WTC11 (cell line): Measurements from ENCODE around the gene TTC39B.

ENCODE experiments used
- CREB1 ChIP-seq: sonication (generic); formaldehyde crosslinking; IDR thresholded peaks from 2 replicates; pipeline ENCODE4 v1.8.0; 2023; ENCODE audit warnings: mild to moderate bottlenecking, missing genetic modification reagents
- MYBL2 ChIP-seq: sonication (generic); formaldehyde crosslinking; IDR thresholded peaks from 2 replicates; pipeline ENCODE4 v1.8.1; 2023; ENCODE audit warnings: mild to moderate bottlenecking, moderate library complexity, missing genetic modification reagents
- NFE2L1 ChIP-seq: sonication (generic); formaldehyde crosslinking; IDR thresholded peaks from 2 replicates; pipeline ENCODE4 v1.8.1; 2023; ENCODE audit warnings: missing genetic modification reagents
- NR3C1 ChIP-seq: sonication (generic); formaldehyde crosslinking; conservative IDR thresholded peaks from 2 replicates; pipeline ENCODE4 v1.8.1; 2023; ENCODE audit warnings: low read depth, mild to moderate bottlenecking, missing genetic modification reagents
- TF ChIP-seq, protein P1 (sequence below): fragments of 200-600 bp; IDR thresholded peaks from 2 replicates; pipeline ENCODE4 v1.8.0; 2022; ENCODE audit warnings: antibody characterized with exemption
- TF ChIP-seq, protein P2 (sequence below): sonication (generic); formaldehyde crosslinking; IDR thresholded peaks from 2 replicates; pipeline ENCODE4 v1.8.1; 2023; ENCODE audit warnings: mild to moderate bottlenecking, missing genetic modification reagents, moderate library complexity

DNA sequence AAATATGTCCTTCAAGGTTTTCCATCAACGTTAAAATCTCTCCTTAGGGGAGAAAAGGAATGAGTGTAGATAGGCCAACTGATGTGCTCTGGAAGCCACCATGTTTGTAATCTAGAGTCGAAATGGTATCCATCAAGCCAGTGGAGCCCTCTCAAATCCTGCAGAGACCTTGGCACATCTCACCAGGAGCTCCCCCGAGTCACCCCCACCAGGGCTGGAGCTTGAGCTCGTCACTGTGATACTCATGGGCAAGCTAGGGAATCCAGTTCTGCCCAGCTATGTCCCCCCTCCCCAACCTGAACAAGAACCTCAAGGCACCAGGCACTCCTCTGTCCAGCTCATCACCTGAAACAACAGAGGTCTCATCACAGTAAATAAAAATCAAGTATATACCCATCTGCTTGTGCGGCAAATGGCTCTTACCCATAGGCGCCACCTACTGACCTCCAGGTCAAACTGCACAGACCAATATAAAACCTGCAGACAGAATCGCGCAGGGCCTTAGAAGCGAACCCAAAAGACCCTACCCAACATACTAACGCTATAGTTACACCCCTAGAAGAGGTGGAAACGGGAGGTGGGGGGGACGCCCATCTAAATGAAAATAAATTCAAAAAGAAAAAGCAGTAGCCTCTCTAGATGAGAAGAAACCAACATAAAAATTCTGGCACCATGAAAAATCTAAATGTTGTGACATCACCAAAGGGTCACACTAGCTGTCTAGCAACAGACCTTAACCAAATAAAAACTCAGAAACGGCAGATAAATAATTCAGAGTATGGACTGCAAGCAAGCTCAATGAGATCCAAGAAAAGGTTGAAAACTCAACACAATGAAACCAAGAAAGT, 75.0 kb downstream of the TTC39B start:
- TF ChIP-seq MYBL2 (CRISPR knock-in tag) (no peak), NR3C1 (CRISPR knock-in tag) (no peak), NFE2L1 (CRISPR knock-in tag) (no peak), CREB1 (CRISPR knock-in tag) (no peak)
- TF ChIP-seq, protein P1, sequence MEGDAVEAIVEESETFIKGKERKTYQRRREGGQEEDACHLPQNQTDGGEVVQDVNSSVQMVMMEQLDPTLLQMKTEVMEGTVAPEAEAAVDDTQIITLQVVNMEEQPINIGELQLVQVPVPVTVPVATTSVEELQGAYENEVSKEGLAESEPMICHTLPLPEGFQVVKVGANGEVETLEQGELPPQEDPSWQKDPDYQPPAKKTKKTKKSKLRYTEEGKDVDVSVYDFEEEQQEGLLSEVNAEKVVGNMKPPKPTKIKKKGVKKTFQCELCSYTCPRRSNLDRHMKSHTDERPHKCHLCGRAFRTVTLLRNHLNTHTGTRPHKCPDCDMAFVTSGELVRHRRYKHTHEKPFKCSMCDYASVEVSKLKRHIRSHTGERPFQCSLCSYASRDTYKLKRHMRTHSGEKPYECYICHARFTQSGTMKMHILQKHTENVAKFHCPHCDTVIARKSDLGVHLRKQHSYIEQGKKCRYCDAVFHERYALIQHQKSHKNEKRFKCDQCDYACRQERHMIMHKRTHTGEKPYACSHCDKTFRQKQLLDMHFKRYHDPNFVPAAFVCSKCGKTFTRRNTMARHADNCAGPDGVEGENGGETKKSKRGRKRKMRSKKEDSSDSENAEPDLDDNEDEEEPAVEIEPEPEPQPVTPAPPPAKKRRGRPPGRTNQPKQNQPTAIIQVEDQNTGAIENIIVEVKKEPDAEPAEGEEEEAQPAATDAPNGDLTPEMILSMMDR = peak; percentile 72
- TF ChIP-seq, protein P2, sequence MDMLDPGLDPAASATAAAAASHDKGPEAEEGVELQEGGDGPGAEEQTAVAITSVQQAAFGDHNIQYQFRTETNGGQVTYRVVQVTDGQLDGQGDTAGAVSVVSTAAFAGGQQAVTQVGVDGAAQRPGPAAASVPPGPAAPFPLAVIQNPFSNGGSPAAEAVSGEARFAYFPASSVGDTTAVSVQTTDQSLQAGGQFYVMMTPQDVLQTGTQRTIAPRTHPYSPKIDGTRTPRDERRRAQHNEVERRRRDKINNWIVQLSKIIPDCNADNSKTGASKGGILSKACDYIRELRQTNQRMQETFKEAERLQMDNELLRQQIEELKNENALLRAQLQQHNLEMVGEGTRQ (CRISPR knock-in tag) = no peak
